ENCODE measurements around the gene DCAF5.
"Not testable (repeated sequence)": the region's sequence is repeated elsewhere in the genome, so short reads cannot be mapped to it uniquely, and the experiment has no call there.

Gene DCAF5

DNA sequence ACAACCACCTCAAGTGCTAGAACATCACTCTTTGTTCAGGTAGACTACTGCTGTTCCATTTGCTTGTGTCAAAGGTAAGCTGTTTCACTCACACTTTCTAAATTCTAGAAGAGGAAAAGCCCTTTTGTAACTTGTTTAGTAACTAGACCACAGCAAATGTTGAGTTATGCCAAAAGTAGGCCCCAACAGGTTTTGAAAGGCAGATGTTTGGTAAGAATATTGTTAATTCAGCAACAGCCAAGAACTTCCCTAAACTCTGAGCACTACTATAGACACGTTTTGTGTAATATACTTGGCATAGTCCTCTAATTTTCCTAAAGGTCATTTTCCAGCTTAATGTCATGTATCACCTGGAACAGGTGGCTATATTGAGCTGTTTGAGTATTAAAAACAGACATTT lies 79.0 kb downstream of the DCAF5 start:
- H3K4me2 ChIP-seq = peak overlapping the region in 1 of 11 experiments; percentile 24; a peak in 1 of 22 replicates
- no peaks in the 10 kb centered on the region for H3K27me3 ChIP-seq
- no peak overlapping the region for H3K9ac ChIP-seq
- no peak for TF ChIP-seq Cebpa-rat (IDR thresholded peaks at IDR 0.05)
- H3K27ac ChIP-seq = no peak overlapping the region
- peaks cover 0 to 49% (median 0%) of the 10 kb centered on the region in 11 experiments; a peak in 4 of 22 replicates for H4K20me1 ChIP-seq
- H3K4me3 ChIP-seq = no peak overlapping the region
- H3K36me3 ChIP-seq = peaks cover 63 to 97% (median 83%) of the 10 kb centered on the region in 11 experiments
- H3K4me1 ChIP-seq = peaks cover 0 to 25% (median 0%) of the 10 kb centered on the region in 10 experiments; a peak in 5 of 20 replicates
- no peaks in the 10 kb centered on the region for H3K9me3 ChIP-seq (replicated peaks in 1 of 11)

GRCh38 chr14:69073429-69073828 lies 79.5 kb downstream of the DCAF5 start:
- H4K20me1 ChIP-seq = peaks cover 0 to 49% (median 0%) of the 10 kb centered on the region in 11 experiments; a peak in 4 of 22 replicates
- H3K27me3 ChIP-seq = no peaks in the 10 kb centered on the region
- H3K4me1 ChIP-seq = peaks cover 0 to 21% (median 0%) of the 10 kb centered on the region in 10 experiments; a peak in 5 of 20 replicates
- H3K36me3 ChIP-seq = peaks cover 67 to 98% (median 85%) of the 10 kb centered on the region in 11 experiments
- no peak overlapping the region for H3K9ac ChIP-seq
- H3K27ac ChIP-seq = no peak overlapping the region
- no peak for TF ChIP-seq Cebpa-rat (IDR thresholded peaks at IDR 0.05)
- 0 out of 22 replicates have a peak overlapping the region, but pooled peaks of 1 of the 11 experiments have one; percentile 24 for H3K4me2 ChIP-seq
- H3K4me3 ChIP-seq = no peak overlapping the region
- H3K9me3 ChIP-seq (replicated peaks in 1 of 11) = no peaks in the 10 kb centered on the region

- Histone ChIP-seq H3K27ac (no peak overlapping the region), H4K20me1 (peaks cover 0 to 42% (median 0%) of the 10 kb centered on the region in 11 experiments; a peak in 4 of 22 replicates), H3K9me3 (replicated peaks in 1 of 11) (no peaks in the 10 kb centered on the region), H3K36me3 (peaks cover 70 to 100% (median 91%) of the 10 kb centered on the region in 11 experiments), H3K4me3 (no peak overlapping the region), H3K4me2 (no peak overlapping the region), H3K9ac (no peak overlapping the region), H3K27me3 (no peaks in the 10 kb centered on the region), H3K4me1 (peaks cover 0 to 21% (median 0%) of the 10 kb centered on the region in 10 experiments; a peak in 5 of 20 replicates)
- TF ChIP-seq Cebpa-rat (IDR thresholded peaks at IDR 0.05) = no peak
Measured at GRCh38 chr14:69072584-69072983, 80.3 kb downstream of the DCAF5 start.

DNA sequence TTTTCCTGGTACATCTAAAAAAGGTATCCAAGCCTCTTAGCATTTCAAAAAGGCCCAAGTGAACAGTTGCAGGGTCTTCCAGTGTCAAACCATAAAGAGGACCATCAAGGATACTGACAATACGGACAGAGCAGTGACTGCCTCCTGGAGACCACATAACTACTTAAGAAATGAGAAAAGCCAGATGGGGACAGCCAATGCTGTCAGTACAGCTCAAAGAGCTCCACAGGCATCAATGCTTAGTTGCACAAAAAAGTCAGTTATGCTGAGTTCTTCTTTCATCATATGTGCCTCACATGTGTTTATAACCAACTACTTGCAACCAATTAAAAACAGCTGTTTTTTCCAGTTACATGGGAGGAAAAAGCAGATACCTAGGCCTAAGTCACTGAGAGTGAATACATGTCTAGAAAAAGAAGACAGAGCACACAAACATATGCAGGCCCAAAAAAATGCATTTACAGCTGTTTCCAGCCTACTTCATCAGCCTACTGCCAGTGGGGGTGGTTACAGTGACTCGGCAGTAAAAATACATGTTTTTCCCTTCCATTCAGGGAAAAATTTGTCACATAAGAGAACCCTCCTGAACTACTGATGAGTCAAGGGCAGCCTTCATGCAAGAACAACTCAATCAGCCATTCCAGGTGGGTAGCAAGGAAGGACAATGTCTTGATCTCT lies 84.0 kb downstream of the DCAF5 start:
- H4K20me1 ChIP-seq = peaks cover 0 to 16% (median 0%) of the 10 kb centered on the region in 11 experiments; a peak in 3 of 22 replicates
- no peak for TF ChIP-seq Cebpa-rat (IDR thresholded peaks at IDR 0.05)
- no peaks in the 10 kb centered on the region for H3K9me3 ChIP-seq (replicated peaks in 1 of 11)
- no peak overlapping the region for H3K9ac ChIP-seq
- H3K27me3 ChIP-seq = no peaks in the 10 kb centered on the region
- H3K4me2 ChIP-seq = no peak overlapping the region
- no peak overlapping the region for H3K4me3 ChIP-seq
- H3K4me1 ChIP-seq = peaks cover 0 to 20% (median 0%) of the 10 kb centered on the region in 10 experiments; a peak in 5 of 20 replicates
- H3K27ac ChIP-seq = no peak overlapping the region
- H3K36me3 ChIP-seq = peaks cover 78 to 100% (median 93%) of the 10 kb centered on the region in 11 experiments

- no peak for TF ChIP-seq Cebpa-rat (IDR thresholded peaks at IDR 0.05)
- Histone ChIP-seq H3K36me3 (peaks cover 79 to 100% (median 94%) of the 10 kb centered on the region in 11 experiments), H3K27ac (no peak overlapping the region), H3K4me3 (no peak overlapping the region), H3K4me2 (no peak overlapping the region), H3K9me3 (replicated peaks in 1 of 11) (no peaks in the 10 kb centered on the region), H3K9ac (no peak overlapping the region), H3K27me3 (no peaks in the 10 kb centered on the region), H4K20me1 (peaks cover 0 to 7% (median 0%) of the 10 kb centered on the region in 11 experiments; a peak in 1 of 22 replicates), H3K4me1 (peaks cover 0 to 14% (median 0%) of the 10 kb centered on the region in 10 experiments; a peak in 3 of 20 replicates)
Measured at GRCh38 chr14:69066396-69067171, 86.3 kb downstream of the DCAF5 start.

DNA sequence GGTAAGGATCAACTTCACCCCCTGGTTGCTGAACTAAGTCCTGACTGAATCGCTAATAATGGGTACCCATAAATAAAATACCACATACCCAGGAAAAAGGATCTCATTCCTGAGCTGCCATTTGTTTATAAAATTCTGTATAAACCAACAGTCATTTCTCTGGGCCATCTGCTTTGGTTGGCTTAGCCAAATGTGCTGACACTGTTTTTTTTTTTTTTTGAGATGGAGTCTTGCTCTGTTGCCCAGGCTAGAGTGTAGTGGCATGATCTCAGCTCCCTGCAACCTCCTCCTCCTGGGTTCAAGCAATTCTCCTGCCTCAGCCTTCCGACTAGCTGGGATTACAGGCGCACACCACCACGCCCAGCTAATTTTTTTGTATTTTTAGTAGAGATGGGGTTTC lies 87.0 kb downstream of the DCAF5 start:
- not testable (repeated sequence) for H3K4me2 ChIP-seq; H3K9ac ChIP-seq; H3K4me3 ChIP-seq; H3K9me3 ChIP-seq (replicated peaks in 1 of 11); H3K27me3 ChIP-seq; H3K27ac ChIP-seq; H4K20me1 ChIP-seq
- Histone ChIP-seq H3K36me3 (peaks cover 84 to 100% (median 95%) of the 10 kb centered on the region in 11 experiments), H3K4me1 (peaks cover 0 to 20% (median 0%) of the 10 kb centered on the region in 10 experiments; a peak in 5 of 20 replicates)

DNA sequence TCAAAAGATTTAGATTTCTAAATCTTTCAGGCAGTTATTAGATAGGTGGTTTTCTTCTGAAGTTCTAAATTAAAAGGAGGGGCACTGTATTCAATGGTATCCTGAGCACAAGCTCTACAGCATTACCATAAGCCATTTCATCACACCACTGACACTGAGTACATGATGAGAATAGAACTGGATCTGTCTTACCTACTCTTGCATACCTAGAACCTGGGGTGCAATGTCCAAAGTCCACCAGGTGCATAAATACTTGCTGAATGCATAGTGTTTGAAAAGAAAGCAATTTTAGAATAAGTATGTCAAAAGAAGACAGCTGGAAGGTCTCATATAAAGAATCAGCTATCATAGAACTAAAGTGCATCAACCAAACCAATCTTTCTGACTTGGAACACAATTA lies 88.3 kb downstream of the DCAF5 start:
- H3K4me2 ChIP-seq = peak overlapping the region in 1 of 11 experiments; percentile 14; a peak in 2 of 22 replicates
- no peak for TF ChIP-seq Cebpa-rat (IDR thresholded peaks at IDR 0.05)

GRCh38 chr14:69059658-69060623 lies 93.0 kb downstream of the DCAF5 start:
- H3K9me3 ChIP-seq (replicated peaks in 1 of 11) = no peaks in the 10 kb centered on the region
- H3K4me3 ChIP-seq = no peak overlapping the region
- H3K9ac ChIP-seq = peak overlapping the region in 1 of 11 experiments; percentile 36; a peak in 1 of 22 replicates
- peak overlapping the region in 5 of 11 experiments; percentile 14 to 57 (median 30); a peak in 6 of 22 replicates for H3K27ac ChIP-seq
- no peak for TF ChIP-seq Cebpa-rat (IDR thresholded peaks at IDR 0.05)
- H3K36me3 ChIP-seq = peaks cover 88 to 100% (median 97%) of the 10 kb centered on the region in 11 experiments
- H3K27me3 ChIP-seq = no peaks in the 10 kb centered on the region
- H3K4me1 ChIP-seq = peaks cover 0 to 56% (median 6%) of the 10 kb centered on the region in 10 experiments; a peak in 10 of 20 replicates
- H3K4me2 ChIP-seq = peak overlapping the region in 5 of 11 experiments; percentile 5 to 59 (median 36); a peak in 8 of 22 replicates
- H4K20me1 ChIP-seq = peaks cover 0 to 20% (median 0%) of the 10 kb centered on the region in 11 experiments; a peak in 3 of 22 replicates

More for the DNA sequence above, 88.3 kb downstream of the DCAF5 start:
- H4K20me1 ChIP-seq = peaks cover 0 to 11% (median 0%) of the 10 kb centered on the region in 11 experiments; a peak in 3 of 22 replicates
- no peaks in the 10 kb centered on the region for H3K9me3 ChIP-seq (replicated peaks in 1 of 11)
- H3K36me3 ChIP-seq = peaks cover 87 to 100% (median 93%) of the 10 kb centered on the region in 11 experiments
- peaks cover 0 to 32% (median 5%) of the 10 kb centered on the region in 10 experiments; a peak in 10 of 20 replicates for H3K4me1 ChIP-seq
- no peaks in the 10 kb centered on the region for H3K27me3 ChIP-seq
- no peak overlapping the region for H3K4me3 ChIP-seq
- H3K9ac ChIP-seq = no peak overlapping the region
- H3K27ac ChIP-seq = no peak overlapping the region

Data from BLaER1 treated with 17β-estradiol and CSF1 and Interleukin-3, amounts not matched to agents 10 nM and 100 nM (cell line).